Measurements from ENCODE around the gene LEF1.
A peak's percentile ranks its signal among the peaks of the same experiment; 100 is the strongest.

Gene LEF1

GRCh38 chr4:108118505-108118904 lies 50.2 kb downstream of the LEF1 start:
- peak overlapping the region; percentile 58 for H3K4me3 Mint-ChIP-seq
- peaks cover 32% of the 10 kb centered on the region for H3K36me3 Mint-ChIP-seq (ENCODE audit: low read depth)
- no peaks in the 10 kb centered on the region for H3K27me3 Mint-ChIP-seq (ENCODE audit: low read depth)
- H3K9me3 Mint-ChIP-seq = no peaks in the 10 kb centered on the region
- peak overlapping the region; percentile 83 for H3K27ac Mint-ChIP-seq
- peaks cover 81% of the 10 kb centered on the region for H3K4me1 Mint-ChIP-seq (ENCODE audit: low read depth)

GRCh38 chr4:108117418-108118182 lies 51.1 kb downstream of the LEF1 start:
- H3K4me1 Mint-ChIP-seq (ENCODE audit: low read depth) = peaks cover 86% of the 10 kb centered on the region
- no peaks in the 10 kb centered on the region for H3K9me3 Mint-ChIP-seq

GRCh38 chr4:108116423-108117168 lies 52.1 kb downstream of the LEF1 start:
- Mint-ChIP-seq H3K27me3 (ENCODE audit: low read depth) (no peaks in the 10 kb centered on the region), H3K36me3 (ENCODE audit: low read depth) (peaks cover 23% of the 10 kb centered on the region), H3K27ac (peak overlapping the region; percentile 90), H3K4me1 (ENCODE audit: low read depth) (peaks cover 83% of the 10 kb centered on the region), H3K4me3 (peak overlapping the region; percentile 70), H3K9me3 (no peaks in the 10 kb centered on the region)

More at GRCh38 chr4:108117418-108118182, 51.1 kb downstream of the LEF1 start:
- Mint-ChIP-seq H3K36me3 (ENCODE audit: low read depth) (peaks cover 29% of the 10 kb centered on the region), H3K27me3 (ENCODE audit: low read depth) (no peaks in the 10 kb centered on the region), H3K4me3 (peak overlapping the region; percentile 68), H3K27ac (peak overlapping the region; percentile 83)

GRCh38 chr4:108115168-108115526 lies 53.6 kb downstream of the LEF1 start:
- Mint-ChIP-seq H3K27ac (peak overlapping the region; percentile 90), H3K9me3 (no peaks in the 10 kb centered on the region), H3K27me3 (ENCODE audit: low read depth) (no peaks in the 10 kb centered on the region), H3K4me3 (peak overlapping the region; percentile 70), H3K4me1 (ENCODE audit: low read depth) (peaks cover 83% of the 10 kb centered on the region), H3K36me3 (ENCODE audit: low read depth) (peaks cover 26% of the 10 kb centered on the region)

GRCh38 chr4:108114503-108114902 lies 54.2 kb downstream of the LEF1 start:
- Mint-ChIP-seq H3K27me3 (ENCODE audit: low read depth) (peaks cover 2% of the 10 kb centered on the region), H3K4me1 (ENCODE audit: low read depth) (peaks cover 86% of the 10 kb centered on the region), H3K27ac (peak overlapping the region; percentile 90), H3K4me3 (peak overlapping the region; percentile 29), H3K36me3 (ENCODE audit: low read depth) (peaks cover 31% of the 10 kb centered on the region), H3K9me3 (no peaks in the 10 kb centered on the region)

- H3K36me3 Mint-ChIP-seq (ENCODE audit: low read depth) = peaks cover 35% of the 10 kb centered on the region
- peak overlapping the region; percentile 93 for H3K27ac Mint-ChIP-seq
- peaks cover 4% of the 10 kb centered on the region for H3K27me3 Mint-ChIP-seq (ENCODE audit: low read depth)
- peak overlapping the region; percentile 79 for H3K4me3 Mint-ChIP-seq
- H3K9me3 Mint-ChIP-seq = no peaks in the 10 kb centered on the region
- H3K4me1 Mint-ChIP-seq (ENCODE audit: low read depth) = peaks cover 87% of the 10 kb centered on the region
Measured at GRCh38 chr4:108113229-108113628, 55.5 kb downstream of the LEF1 start.

- peak overlapping the region; percentile 4 for H3K4me3 Mint-ChIP-seq
- peaks cover 32% of the 10 kb centered on the region for H3K36me3 Mint-ChIP-seq (ENCODE audit: low read depth)
Measured at GRCh38 chr4:108111781-108112180, 57.0 kb downstream of the LEF1 start.

GRCh38 chr4:108110450-108110849 lies 58.3 kb downstream of the LEF1 start:
- peaks cover 4% of the 10 kb centered on the region for H3K27me3 Mint-ChIP-seq (ENCODE audit: low read depth)
- H3K4me1 Mint-ChIP-seq (ENCODE audit: low read depth) = peaks cover 86% of the 10 kb centered on the region
- peaks cover 36% of the 10 kb centered on the region for H3K36me3 Mint-ChIP-seq (ENCODE audit: low read depth)
- H3K4me3 Mint-ChIP-seq = peak overlapping the region; percentile 57
- H3K27ac Mint-ChIP-seq = peak overlapping the region; percentile 12
- no peaks in the 10 kb centered on the region for H3K9me3 Mint-ChIP-seq

More at GRCh38 chr4:108111781-108112180, 57.0 kb downstream of the LEF1 start:
- H3K9me3 Mint-ChIP-seq = no peaks in the 10 kb centered on the region
- peak overlapping the region; percentile 53 for H3K27ac Mint-ChIP-seq
- peaks cover 4% of the 10 kb centered on the region for H3K27me3 Mint-ChIP-seq (ENCODE audit: low read depth)
- peaks cover 86% of the 10 kb centered on the region for H3K4me1 Mint-ChIP-seq (ENCODE audit: low read depth)

GRCh38 chr4:108109997-108110416 lies 58.7 kb downstream of the LEF1 start:
- peaks cover 34% of the 10 kb centered on the region for H3K36me3 Mint-ChIP-seq (ENCODE audit: low read depth)
- no peaks in the 10 kb centered on the region for H3K9me3 Mint-ChIP-seq
- peak overlapping the region; percentile 12 for H3K27ac Mint-ChIP-seq
- H3K4me3 Mint-ChIP-seq = peak overlapping the region; percentile 57
- peaks cover 4% of the 10 kb centered on the region for H3K27me3 Mint-ChIP-seq (ENCODE audit: low read depth)
- peaks cover 82% of the 10 kb centered on the region for H3K4me1 Mint-ChIP-seq (ENCODE audit: low read depth)

- Mint-ChIP-seq H3K9me3 (no peaks in the 10 kb centered on the region), H3K36me3 (ENCODE audit: low read depth) (peaks cover 35% of the 10 kb centered on the region), H3K4me1 (ENCODE audit: low read depth) (peaks cover 76% of the 10 kb centered on the region), H3K4me3 (peak overlapping the region; percentile 71), H3K27ac (peak overlapping the region; percentile 84), H3K27me3 (ENCODE audit: low read depth) (peaks cover 4% of the 10 kb centered on the region)
Measured at GRCh38 chr4:108109111-108109510, 59.6 kb downstream of the LEF1 start.

GRCh38 chr4:108107729-108108382 lies 60.9 kb downstream of the LEF1 start:
- Mint-ChIP-seq H3K4me3 (peak overlapping the region; percentile 80), H3K36me3 (ENCODE audit: low read depth) (peaks cover 41% of the 10 kb centered on the region)

GRCh38 chr4:108107101-108107500 lies 61.6 kb downstream of the LEF1 start:
- Mint-ChIP-seq H3K9me3 (no peaks in the 10 kb centered on the region), H3K4me1 (ENCODE audit: low read depth) (peaks cover 77% of the 10 kb centered on the region), H3K4me3 (peak overlapping the region; percentile 73), H3K36me3 (ENCODE audit: low read depth) (peaks cover 41% of the 10 kb centered on the region), H3K27ac (peak overlapping the region; percentile 91), H3K27me3 (ENCODE audit: low read depth) (peaks cover 4% of the 10 kb centered on the region)

More at GRCh38 chr4:108107729-108108382, 60.9 kb downstream of the LEF1 start:
- Mint-ChIP-seq H3K27ac (peak overlapping the region; percentile 91), H3K27me3 (ENCODE audit: low read depth) (peaks cover 4% of the 10 kb centered on the region), H3K4me1 (ENCODE audit: low read depth) (peaks cover 76% of the 10 kb centered on the region), H3K9me3 (no peaks in the 10 kb centered on the region)

GRCh38 chr4:108106186-108106585 lies 62.5 kb downstream of the LEF1 start:
- H3K27me3 Mint-ChIP-seq (ENCODE audit: low read depth) = peaks cover 4% of the 10 kb centered on the region
- H3K9me3 Mint-ChIP-seq = no peaks in the 10 kb centered on the region
- H3K36me3 Mint-ChIP-seq (ENCODE audit: low read depth) = peaks cover 47% of the 10 kb centered on the region
- H3K4me1 Mint-ChIP-seq (ENCODE audit: low read depth) = peaks cover 74% of the 10 kb centered on the region
- H3K27ac Mint-ChIP-seq = peak overlapping the region; percentile 91
- peak overlapping the region; percentile 51 for H3K4me3 Mint-ChIP-seq

GRCh38 chr4:108103099-108103862 lies 65.5 kb downstream of the LEF1 start:
- Mint-ChIP-seq H3K4me3 (no peak overlapping the region), H3K4me1 (ENCODE audit: low read depth) (peaks cover 63% of the 10 kb centered on the region), H3K27ac (no peak overlapping the region), H3K36me3 (ENCODE audit: low read depth) (peaks cover 41% of the 10 kb centered on the region), H3K27me3 (ENCODE audit: low read depth) (no peaks in the 10 kb centered on the region), H3K9me3 (no peaks in the 10 kb centered on the region)
